Cardiac septum (tissue), 1 donor: ENCODE measurements around the gene CREB3L4. TPM values are rescaled to one million over a fixed set of nuclear protein-coding genes. Genes with fewer than 3 reads are reported as not detected.
"Not testable (repeated sequence)": the region's sequence is repeated elsewhere in the genome, so short reads cannot be mapped to it uniquely, and the experiment has no call there.

ENCODE experiments used
- DNase-seq: peaks from one replicate; pipeline ENCODE4 v3.0.0-alpha.2; 2020; ENCODE audit warnings: low spot score
- intact Hi-C: fragments of 100-400 bp; cut with DNase I; formaldehyde crosslinking; loops from one replicate; pipeline ENCODE4 v1.14.0; 2022
- total RNA-seq: library from RNA; stranded (reverse); fragmentation: NEBNext Ultra II Directional; extraction: Animal tissue kit (Norgen Biotek cat#: 25700); gene quantifications from one replicate; pipeline ENCODE4 v1.2.1, GENCODE V29; 2021
- donor health status: DM: no; HTN: no; CAD: no.

Gene CREB3L4
- total RNA-seq, 1 donor from 2014 or later = 3.8 TPM

- intact Hi-C loops = loop anchor here (1.0 to 5.0 kb wide), 3 partner anchors 10 to 305 kb away; partner anchors contain the start of genes CREB3L4, CRTC2 and ILF2
- DNase-seq = peak; percentile 97
These were observed 9.8 kb downstream of the CREB3L4 start, which contains the start of gene JTB for GRCh38 chr1:153977250-153978240. Gene JTB (minus strand): TSS chr1:153977674. CDS start chr1:153977252, 422 bp downstream.

GRCh38 chr1:153978274-153978909, 10.7 kb downstream of the CREB3L4 start:
- intact Hi-C loops = loop anchor here (2.0 to 5.0 kb wide), 2 partner anchors 20 to 306 kb away; partner anchors contain the start of genes CRTC2 and ILF2
- DNase-seq = no peak

- intact Hi-C loops = loop anchor here (2.0 to 5.0 kb wide), 2 partner anchors 20 to 307 kb away; partner anchors contain the start of genes CRTC2 and ILF2
- not testable (repeated sequence) for DNase-seq
These were observed 11.4 kb downstream of the CREB3L4 start for GRCh38 chr1:153979091-153979490.

- intact Hi-C loops, DNase-seq: not testable (repeated sequence)
These were observed 14.0 kb downstream of the CREB3L4 start for GRCh38 chr1:153981735-153982134.

- intact Hi-C loops = no loop called here
- DNase-seq = no peak
These were observed 16.6 kb downstream of the CREB3L4 start for GRCh38 chr1:153984123-153984894.

GRCh38 chr1:153985341-153985912, 17.7 kb downstream of the CREB3L4 start:
- no peak for DNase-seq
- intact Hi-C loops = loop anchor here (5.0 kb wide), 2 partner anchors 38 to 413 kb away; partner anchors contain the start of gene DENND4B

GRCh38 chr1:153985941-153986761, 18.4 kb downstream of the CREB3L4 start, which contains the start of gene RAB13:
Gene RAB13 (minus strand): TSS chr1:153986339. CDS start chr1:153986236, 103 bp downstream.
- DNase-seq = peak; percentile 92
- intact Hi-C loops = loop anchor here (1.0 to 5.0 kb wide), 3 partner anchors 39 to 414 kb away; partner anchors contain the start of gene DENND4B

- no peak for DNase-seq
- intact Hi-C loops = loop anchor here (5.0 kb wide), 2 partner anchors 40 to 415 kb away; partner anchors contain the start of gene DENND4B
These were observed 19.9 kb downstream of the CREB3L4 start for GRCh38 chr1:153987621-153988020.

GRCh38 chr1:153990468-153991150, 22.9 kb downstream of the CREB3L4 start, which contains the start of gene RPS27:
Gene RPS27 (plus strand): TSS chr1:153990762. CDS start chr1:153990797, 35 bp downstream.
- DNase-seq = peak; percentile 90
- intact Hi-C loops = loop anchor here (2.0 to 10.0 kb wide), 3 partner anchors 184 to 312 kb away; partner anchors contain the start of genes HAX1 and NPR1

- intact Hi-C loops = loop anchor here (2.0 to 10.0 kb wide), 3 partner anchors 184 to 312 kb away; partner anchors contain the start of genes HAX1 and NPR1
- DNase-seq = no peak
These were observed 23.5 kb downstream of the CREB3L4 start for GRCh38 chr1:153991151-153991630.

- DNase-seq = no peak
- intact Hi-C loops = loop anchor here (2.0 to 10.0 kb wide), 3 partner anchors 183 to 313 kb away; partner anchors contain the start of genes HAX1 and NPR1
These were observed 24.1 kb downstream of the CREB3L4 start for GRCh38 chr1:153991806-153992205.

- intact Hi-C loops = loop anchor here (10.0 kb wide), 2 partner anchors 180 to 280 kb away; partner anchors contain the start of gene HAX1
- DNase-seq = no peak
These were observed 27.5 kb downstream of the CREB3L4 start for GRCh38 chr1:153995202-153995601.

- intact Hi-C loops = loop anchor here (10.0 kb wide), 2 partner anchors 179 to 279 kb away; partner anchors contain the start of gene HAX1
- no peak for DNase-seq
These were observed 27.9 kb downstream of the CREB3L4 start for GRCh38 chr1:153995640-153996039.

- intact Hi-C loops = loop anchor here (10.0 kb wide), 2 partner anchors 178 to 278 kb away; partner anchors contain the start of gene HAX1
- DNase-seq = not testable (repeated sequence)
These were observed 29.2 kb downstream of the CREB3L4 start for GRCh38 chr1:153996882-153997281.

GRCh38 chr1:154000420-154000819, 32.7 kb downstream of the CREB3L4 start:
- intact Hi-C loops = no loop called here
- no peak for DNase-seq

GRCh38 chr1:154006136-154006535, 38.4 kb downstream of the CREB3L4 start:
- no peak for DNase-seq
- intact Hi-C loops = no loop called here
